HepG2 (cell line): ENCODE results near the gene TCAP. TPM values are rescaled to one million over a fixed set of nuclear protein-coding genes. Genes with fewer than 3 reads are reported as not detected.
A peak's percentile ranks its signal among the peaks of the same experiment; 100 is the strongest.

ENCODE experiments used
- ERF ChIP-seq: IDR thresholded peaks from 2 replicates; pipeline ENCODE4 v1.6.1; 2018; ENCODE audit warnings: missing biosample characterization, missing genetic modification reagents
- FOXK2 ChIP-seq: fragments of 450-650 bp; IDR thresholded peaks from 2 replicates; pipeline ENCODE4 v1.6.1; 2016
- FOXM1 ChIP-seq: sonication (generic); formaldehyde crosslinking; IDR thresholded peaks from 2 replicates; pipeline ENCODE4 v1.5.0; 2020; ENCODE audit warnings: missing genetic modification reagents
- HMGA1 ChIP-seq: sonication (generic); formaldehyde crosslinking; conservative IDR thresholded peaks from 2 replicates; pipeline ENCODE4 v1.4.0; 2020; ENCODE audit warnings: missing genetic modification reagents
- HNRNPLL ChIP-seq: fragments of 200-400 bp; formaldehyde crosslinking; IDR thresholded peaks from 2 replicates; pipeline ENCODE4 v1.6.1; 2017; ENCODE audit warnings: mild to moderate bottlenecking, low read depth, low read length; ENCODE audit not compliant: poor library complexity, severe bottlenecking
- KDM1A ChIP-seq: IDR thresholded peaks from 2 replicates; pipeline ENCODE4 v1.6.1; 2016; ENCODE audit warnings: missing compliant biosample characterization
- KLF9 ChIP-seq: IDR thresholded peaks from 2 replicates; pipeline ENCODE4 v1.6.1; 2016; ENCODE audit warnings: low read depth
- RXRA ChIP-seq: sonication (generic); formaldehyde crosslinking; IDR thresholded peaks from 2 replicates; pipeline ENCODE4 v1.5.1; 2020; ENCODE audit warnings: missing genetic modification reagents
- STAG1 ChIP-seq: sonication (generic); formaldehyde crosslinking; IDR thresholded peaks from 2 replicates; pipeline ENCODE4 v1.4.0; 2020; ENCODE audit warnings: missing genetic modification reagents
- TCF12 ChIP-seq, 2 experiments: fragments of 450-650 bp in 1 of 2; sonication (generic) in 1 of 2; formaldehyde crosslinking in 1 of 2; IDR thresholded peaks; 2 replicates each; pipeline versions ENCODE4 v1.6.1 to v1.8.0; 2017 to 2022; ENCODE audit warnings: antibody characterized with exemption in 1 of 2, mild to moderate bottlenecking in 1 of 2, missing genetic modification reagents in 1 of 2, moderate library complexity in 1 of 2
- ZHX2 ChIP-seq, 2 experiments: sonication (generic) in 1 of 2; formaldehyde crosslinking in 1 of 2; IDR thresholded peaks; 2 replicates each; pipeline versions ENCODE4 v1.6.1 to v1.9.0; 2014 to 2022; ENCODE audit warnings: antibody characterized with exemption in 1 of 2, borderline replicate concordance in 1 of 2, inconsistent platforms in 1 of 2, low read depth in 1 of 2, missing genetic modification reagents in 1 of 2
- ZNF256 ChIP-seq: sonication (generic); formaldehyde crosslinking; conservative IDR thresholded peaks from 2 replicates; pipeline ENCODE4 v1.4.0; 2020; ENCODE audit warnings: missing genetic modification reagents
- ZNF34 ChIP-seq: sonication (generic); formaldehyde crosslinking; IDR thresholded peaks from 2 replicates; pipeline ENCODE4 v1.4.0; 2020; ENCODE audit warnings: mild to moderate bottlenecking, missing genetic modification reagents, borderline replicate concordance
- ZNF431 ChIP-seq: sonication (generic); formaldehyde crosslinking; IDR thresholded peaks from 2 replicates; pipeline ENCODE4 v1.9.0; 2022; ENCODE audit warnings: missing genetic modification reagents, low read depth, mild to moderate bottlenecking, borderline replicate concordance
- ZNF432 ChIP-seq: sonication (generic); formaldehyde crosslinking; IDR thresholded peaks from 2 replicates; pipeline ENCODE4 v1.5.0; 2020; ENCODE audit warnings: missing genetic modification reagents, mild to moderate bottlenecking, borderline replicate concordance
- polyA plus RNA-seq, 8 experiments: library from polyadenylated mRNA; depleted of rRNA in 3 of 8; stranded (reverse) in 7 of 8; unstranded in 1 of 8; fragments of >200 nt; fragmentation: Illumina TruSeq in 4 of 8; extraction: Trizol in 4 of 8; gene quantifications; 2 replicates each; pipeline versions ENCODE4 v1.2.1 to v1.2.3, GENCODE V29; 2011 to 2016; ENCODE audit warnings: low read depth in 4 of 8, missing spikeins in 1 of 8, mixed read lengths in 1 of 8; ENCODE audit not compliant: insufficient read depth in 1 of 8
- total RNA-seq, 5 experiments: library from RNA; depleted of rRNA; stranded (reverse); fragments of >200 nt; fragmentation: Illumina TruSeq; extraction: Trizol; gene quantifications; 2 replicates each; pipeline ENCODE4 v1.2.3, GENCODE V29; 2016; ENCODE audit warnings: low read depth in 1 of 5
- TF ChIP-seq, protein P1 (sequence below): sonication (generic); formaldehyde crosslinking; IDR thresholded peaks from 2 replicates; pipeline ENCODE4 v1.4.0; 2020; ENCODE audit warnings: missing genetic modification reagents, mild to moderate bottlenecking, borderline replicate concordance
- TF ChIP-seq, protein P2 (sequence below): sonication (generic); formaldehyde crosslinking; IDR thresholded peaks from 2 replicates; pipeline ENCODE4 v1.5.1; 2020; ENCODE audit warnings: missing genetic modification reagents, mild to moderate bottlenecking, borderline replicate concordance

Gene TCAP
- total and polyA plus RNA-seq, 2 of the 13 experiments (the other 11 are each of a cell fraction or from before 2014, with no cell fraction given): 0.24 to 0.65 TPM

- no peak for TF ChIP-seq ZNF34 (CRISPR knock-in tag)
- TF ChIP-seq, protein P1, sequence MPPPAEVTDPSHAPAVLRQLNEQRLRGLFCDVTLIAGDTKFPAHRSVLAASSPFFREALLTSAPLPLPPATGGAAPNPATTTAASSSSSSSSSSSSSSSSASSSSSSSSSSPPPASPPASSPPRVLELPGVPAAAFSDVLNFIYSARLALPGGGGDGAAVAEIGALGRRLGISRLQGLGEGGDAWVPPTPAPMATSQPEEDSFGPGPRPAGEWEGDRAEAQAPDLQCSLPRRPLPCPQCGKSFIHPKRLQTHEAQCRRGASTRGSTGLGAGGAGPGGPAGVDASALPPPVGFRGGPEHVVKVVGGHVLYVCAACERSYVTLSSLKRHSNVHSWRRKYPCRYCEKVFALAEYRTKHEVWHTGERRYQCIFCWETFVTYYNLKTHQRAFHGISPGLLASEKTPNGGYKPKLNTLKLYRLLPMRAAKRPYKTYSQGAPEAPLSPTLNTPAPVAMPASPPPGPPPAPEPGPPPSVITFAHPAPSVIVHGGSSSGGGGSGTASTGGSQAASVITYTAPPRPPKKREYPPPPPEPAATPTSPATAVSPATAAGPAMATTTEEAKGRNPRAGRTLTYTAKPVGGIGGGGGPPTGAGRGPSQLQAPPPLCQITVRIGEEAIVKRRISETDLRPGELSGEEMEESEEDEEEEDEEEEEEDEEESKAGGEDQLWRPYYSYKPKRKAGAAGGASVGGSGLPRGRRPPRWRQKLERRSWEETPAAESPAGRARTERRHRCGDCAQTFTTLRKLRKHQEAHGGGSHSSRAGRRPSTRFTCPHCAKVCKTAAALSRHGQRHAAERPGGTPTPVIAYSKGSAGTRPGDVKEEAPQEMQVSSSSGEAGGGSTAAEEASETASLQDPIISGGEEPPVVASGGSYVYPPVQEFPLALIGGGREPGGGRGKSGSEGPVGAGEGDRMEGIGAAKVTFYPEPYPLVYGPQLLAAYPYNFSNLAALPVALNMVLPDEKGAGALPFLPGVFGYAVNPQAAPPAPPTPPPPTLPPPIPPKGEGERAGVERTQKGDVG: no peak
- no peak for TF ChIP-seq KDM1A (CRISPR knock-in tag)
- no peak for TF ChIP-seq ZHX2 (IDR thresholded peaks at IDR 0.05; ENCODE audit: low read depth)
- TF ChIP-seq ZHX2 (CRISPR knock-in tag; IDR thresholded peaks at IDR 0.05; ENCODE audit: borderline replicate concordance): peak; percentile 72; the same call in 1 of the 2 replicates
- TF ChIP-seq ZNF431: peak; percentile 49; the same call in 1 of the 2 replicates
- peak; percentile 88 for TF ChIP-seq ERF (CRISPR knock-in tag)
- TF ChIP-seq, protein P2, sequence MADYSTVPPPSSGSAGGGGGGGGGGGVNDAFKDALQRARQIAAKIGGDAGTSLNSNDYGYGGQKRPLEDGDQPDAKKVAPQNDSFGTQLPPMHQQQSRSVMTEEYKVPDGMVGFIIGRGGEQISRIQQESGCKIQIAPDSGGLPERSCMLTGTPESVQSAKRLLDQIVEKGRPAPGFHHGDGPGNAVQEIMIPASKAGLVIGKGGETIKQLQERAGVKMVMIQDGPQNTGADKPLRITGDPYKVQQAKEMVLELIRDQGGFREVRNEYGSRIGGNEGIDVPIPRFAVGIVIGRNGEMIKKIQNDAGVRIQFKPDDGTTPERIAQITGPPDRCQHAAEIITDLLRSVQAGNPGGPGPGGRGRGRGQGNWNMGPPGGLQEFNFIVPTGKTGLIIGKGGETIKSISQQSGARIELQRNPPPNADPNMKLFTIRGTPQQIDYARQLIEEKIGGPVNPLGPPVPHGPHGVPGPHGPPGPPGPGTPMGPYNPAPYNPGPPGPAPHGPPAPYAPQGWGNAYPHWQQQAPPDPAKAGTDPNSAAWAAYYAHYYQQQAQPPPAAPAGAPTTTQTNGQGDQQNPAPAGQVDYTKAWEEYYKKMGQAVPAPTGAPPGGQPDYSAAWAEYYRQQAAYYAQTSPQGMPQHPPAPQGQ (CRISPR knock-in tag): no peak
- TF ChIP-seq STAG1: peak; percentile 19; the same call in 1 of the 2 replicates
- TF ChIP-seq ZNF256 (CRISPR knock-in tag): peak; percentile 92
- TF ChIP-seq HNRNPLL: peak; percentile 77
- no peak for TF ChIP-seq RXRA
- no peak for TF ChIP-seq HMGA1 (CRISPR knock-in tag)
- TF ChIP-seq FOXK2: 0 out of 2 replicates have a peak, but pooled peaks have one; percentile 19
- peak; percentile 74; the same call in 1 of the 2 replicates for TF ChIP-seq KLF9 (CRISPR knock-in tag)
- no peak for TF ChIP-seq TCF12 (IDR thresholded peaks at IDR 0.05)
- TF ChIP-seq TCF12 (CRISPR knock-in tag; IDR thresholded peaks at IDR 0.05): no peak
- no peak for TF ChIP-seq ZNF432 (CRISPR knock-in tag)
- no peak for TF ChIP-seq FOXM1 (CRISPR knock-in tag)
Observed at GRCh38 chr17:39687546-39688474, 22.7 kb downstream of the TCAP start, which contains the start of gene PGAP3 (continued).
